Prostate gland (tissue), 2 donors: ENCODE measurements around the gene DSE.

Source experiments
- CTCF ChIP-seq, 4 experiments: fragments of 200-600 bp in 2 of 4; fragments of 450-650 bp in 2 of 4; sonication (generic) in 2 of 4; IDR thresholded peaks; 1 replicate in 3 of 4; 2 replicates in 1 of 4; pipeline ENCODE4 v1.5.1; 2016 to 2019; ENCODE audit warnings: antibody characterized with exemption in 4 of 4, mild to moderate bottlenecking in 2 of 4, moderate library complexity in 2 of 4
- POLR2A ChIP-seq: fragments of 450-650 bp; IDR thresholded peaks from one replicate; pipeline ENCODE4 v1.6.1; 2016; ENCODE audit warnings: antibody characterized with exemption, mild to moderate bottlenecking
- POLR2AphosphoS5 ChIP-seq: sonication (generic); formaldehyde crosslinking; IDR thresholded peaks from one replicate; pipeline ENCODE4 v1.6.1; 2017; ENCODE audit warnings: antibody characterized with exemption

- TF ChIP-seq CTCF (IDR thresholded peaks at IDR 0.05) (no peak), POLR2AphosphoS5 (no peak), POLR2A (no peak)
Measured at GRCh38 chr6:116431964-116432595, 61.3 kb downstream of the DSE start.
